Measurements from ENCODE around the gene CCNG2.

CCNG2 gene

DNA sequence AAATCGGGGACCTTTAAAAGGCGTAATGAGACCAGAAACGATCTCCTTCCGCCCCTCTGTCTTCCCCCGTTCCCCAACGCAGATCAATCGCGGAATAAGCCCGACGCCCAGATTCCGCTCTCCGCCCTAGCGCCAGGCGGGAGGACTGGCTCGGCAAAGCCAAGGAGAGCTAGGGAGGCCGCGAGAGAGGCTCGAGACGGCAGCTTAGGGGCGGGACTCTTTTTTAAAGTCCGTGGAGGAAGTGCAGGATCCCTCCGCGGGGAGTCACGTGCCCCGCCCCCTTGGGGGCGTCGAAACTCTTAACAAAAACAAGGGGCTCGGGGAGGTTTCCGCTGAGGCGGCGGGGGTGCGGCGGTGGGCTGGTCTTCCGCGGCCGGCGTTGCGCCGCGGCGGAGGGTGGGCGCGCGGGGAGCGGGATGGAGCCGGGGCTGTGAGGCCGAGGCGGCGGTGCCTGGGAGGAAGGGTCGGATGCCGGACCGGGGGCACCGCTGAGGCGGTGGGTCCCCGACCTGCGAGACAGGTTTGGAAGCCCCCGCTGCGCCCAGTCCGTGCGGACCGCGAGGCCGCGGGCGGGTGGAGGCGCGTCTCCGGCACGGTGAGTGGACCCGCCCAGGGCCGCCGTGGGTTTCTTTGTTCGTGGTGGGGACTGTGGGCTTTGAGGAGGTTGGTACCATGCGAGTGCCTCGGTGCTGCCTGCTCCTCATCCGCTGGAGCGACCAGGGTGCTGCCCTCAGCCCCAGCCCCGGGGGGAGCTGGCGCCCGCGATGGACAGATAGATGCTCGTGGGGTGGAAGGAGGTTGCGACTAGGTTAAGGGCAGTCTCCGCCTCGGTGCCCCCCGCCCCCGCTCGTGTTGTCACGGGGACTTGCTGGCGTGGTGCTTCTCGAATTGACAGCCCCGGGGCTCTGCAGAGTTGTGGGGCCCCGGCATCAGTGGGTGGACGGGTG lies at the start of gene CCNG2:
TSS of gene CCNG2 (plus strand) at position 296 of the 947 bp plus-strand sequence. CDS start 1,326 bp downstream, outside the sequence.
- DNase-seq (ENCODE audit: insufficient read length, low spot score) (no peak), FAIRE-seq (no peak)
- TF ChIP-seq, protein P1, sequence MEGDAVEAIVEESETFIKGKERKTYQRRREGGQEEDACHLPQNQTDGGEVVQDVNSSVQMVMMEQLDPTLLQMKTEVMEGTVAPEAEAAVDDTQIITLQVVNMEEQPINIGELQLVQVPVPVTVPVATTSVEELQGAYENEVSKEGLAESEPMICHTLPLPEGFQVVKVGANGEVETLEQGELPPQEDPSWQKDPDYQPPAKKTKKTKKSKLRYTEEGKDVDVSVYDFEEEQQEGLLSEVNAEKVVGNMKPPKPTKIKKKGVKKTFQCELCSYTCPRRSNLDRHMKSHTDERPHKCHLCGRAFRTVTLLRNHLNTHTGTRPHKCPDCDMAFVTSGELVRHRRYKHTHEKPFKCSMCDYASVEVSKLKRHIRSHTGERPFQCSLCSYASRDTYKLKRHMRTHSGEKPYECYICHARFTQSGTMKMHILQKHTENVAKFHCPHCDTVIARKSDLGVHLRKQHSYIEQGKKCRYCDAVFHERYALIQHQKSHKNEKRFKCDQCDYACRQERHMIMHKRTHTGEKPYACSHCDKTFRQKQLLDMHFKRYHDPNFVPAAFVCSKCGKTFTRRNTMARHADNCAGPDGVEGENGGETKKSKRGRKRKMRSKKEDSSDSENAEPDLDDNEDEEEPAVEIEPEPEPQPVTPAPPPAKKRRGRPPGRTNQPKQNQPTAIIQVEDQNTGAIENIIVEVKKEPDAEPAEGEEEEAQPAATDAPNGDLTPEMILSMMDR (IDR thresholded peaks at IDR 0.05; ENCODE audit: insufficient read depth, missing control alignments), result no peak

DNA sequence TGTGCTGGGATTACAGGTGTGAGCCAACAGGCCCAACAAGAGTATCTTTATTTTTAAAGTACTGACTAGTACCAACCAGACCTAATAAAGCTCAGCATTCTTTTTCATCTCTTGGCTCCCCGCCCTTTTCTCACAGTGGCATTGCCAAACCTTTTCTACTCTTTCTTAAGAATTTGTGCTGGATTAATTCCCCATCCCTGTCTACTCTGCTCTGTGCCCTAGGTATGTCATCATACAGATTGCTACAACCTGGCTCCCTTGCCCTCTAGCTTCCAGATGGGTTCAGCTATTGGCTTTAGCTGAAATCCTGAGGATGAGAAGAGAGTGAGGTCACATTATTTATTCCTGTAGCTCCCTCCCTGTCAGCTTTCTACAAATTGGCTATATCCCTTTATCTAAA lies 46.3 kb upstream of the CCNG2 start:
- TF ChIP-seq, protein P1 (IDR thresholded peaks at IDR 0.05; ENCODE audit: insufficient read depth, missing control alignments), result no peak
- DNase-seq (ENCODE audit: insufficient read length, low spot score) (no peak), FAIRE-seq (no peak)

DNA sequence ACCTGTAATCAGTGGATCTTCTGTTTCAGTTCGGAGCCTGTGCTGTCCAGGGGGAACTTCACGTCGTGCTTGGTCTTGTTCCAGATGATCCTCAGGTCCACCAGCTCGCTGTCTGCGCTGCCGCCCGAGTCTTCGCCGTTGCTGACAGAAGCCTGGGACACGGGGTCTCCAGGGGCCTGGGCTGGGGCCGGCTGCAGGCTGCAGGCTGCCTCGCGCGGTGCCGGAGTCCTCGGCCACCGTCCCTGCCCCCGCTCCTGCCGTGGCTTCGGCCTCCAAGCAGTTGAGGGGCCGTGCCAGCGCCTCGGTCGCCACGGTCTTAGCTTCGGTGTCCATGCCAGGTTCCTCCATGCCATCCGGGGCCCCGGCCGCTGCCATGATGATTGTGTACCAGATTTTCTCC lies 43.9 kb upstream of the CCNG2 start:
- FAIRE-seq, result no peak
- DNase-seq (ENCODE audit: insufficient read length, low spot score), result no peak
- TF ChIP-seq, protein P1 (IDR thresholded peaks at IDR 0.05; ENCODE audit: insufficient read depth, missing control alignments), result no peak

DNA sequence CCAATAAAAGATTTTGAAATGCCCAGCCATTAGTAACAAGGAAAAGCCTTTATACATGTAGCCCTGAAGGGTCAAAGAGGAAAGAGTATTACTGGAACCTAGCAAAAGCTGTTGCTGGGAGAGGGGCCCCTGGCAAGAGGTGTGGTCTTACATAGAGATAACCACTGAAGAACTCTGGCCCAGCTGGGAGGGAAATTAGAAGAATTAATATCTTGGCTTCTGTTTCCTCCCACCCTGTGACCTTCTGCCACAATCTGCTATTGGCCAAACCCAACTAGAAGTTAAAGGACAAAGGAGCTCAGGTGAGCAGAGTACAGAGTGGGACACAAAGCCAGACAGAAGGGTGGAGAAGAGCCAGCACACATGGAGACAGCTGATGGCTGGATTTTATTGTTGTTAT lies 39.3 kb upstream of the CCNG2 start:
- FAIRE-seq, result no peak

DNA sequence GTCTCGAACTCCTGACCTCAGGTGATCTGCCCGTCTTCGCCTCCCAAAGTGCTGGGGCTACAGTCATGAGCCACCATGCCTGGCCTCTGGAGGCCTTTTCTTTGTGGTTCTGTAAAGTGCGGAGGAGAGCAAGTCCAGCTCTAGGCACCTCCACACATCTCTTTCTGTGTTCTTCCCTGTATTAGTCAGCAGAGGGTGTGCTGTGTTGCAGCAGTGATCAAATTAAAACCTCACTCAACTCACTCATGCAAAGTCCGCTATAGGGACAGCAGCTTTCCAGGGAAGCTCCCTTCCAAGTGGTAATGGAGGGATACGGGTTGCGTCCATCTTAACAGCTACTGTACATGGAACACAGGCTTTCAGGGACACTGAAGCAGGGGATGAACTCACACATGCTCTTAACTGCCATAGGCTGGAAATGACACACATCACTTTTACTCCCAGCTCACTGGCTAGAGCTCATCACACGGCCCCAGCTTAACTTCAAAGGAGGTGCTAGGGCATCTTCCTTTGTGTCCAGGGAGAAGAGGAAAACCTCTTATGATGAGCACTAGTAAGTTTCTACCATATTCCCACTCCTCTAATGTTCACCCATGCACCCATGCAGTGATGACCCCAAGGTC lies 36.0 kb upstream of the CCNG2 start:
- no peak for FAIRE-seq
- TF ChIP-seq, protein P1 (IDR thresholded peaks at IDR 0.05; ENCODE audit: insufficient read depth, missing control alignments), result no peak
- DNase-seq (ENCODE audit: insufficient read length, low spot score), result no peak

More for the DNA sequence above, 39.3 kb upstream of the CCNG2 start:
- DNase-seq (ENCODE audit: insufficient read length, low spot score), result no peak
- TF ChIP-seq, protein P1 (IDR thresholded peaks at IDR 0.05; ENCODE audit: insufficient read depth, missing control alignments), result no peak

GRCh38 chr4:77121736-77122240 lies 35.2 kb upstream of the CCNG2 start:
- no peak for DNase-seq (ENCODE audit: insufficient read length, low spot score)
- TF ChIP-seq, protein P1 (IDR thresholded peaks at IDR 0.05; ENCODE audit: insufficient read depth, missing control alignments), result no peak
- no peak for FAIRE-seq

Data from D721Med (cell line).